Psoas muscle (tissue), 8 donors: ENCODE measurements around the gene DNAJC1. TPM values are rescaled to one million over a fixed set of nuclear protein-coding genes. Genes with fewer than 3 reads are reported as not detected.

Experiments
- ATAC-seq, 4 donors: fragments of 200-7000 bp; cut with Tn5 transposase; one replicate each; pipeline ENCODE4 v1.9.1; 2020; ENCODE audit warnings: moderate library complexity in 3 of 4, mild to moderate bottlenecking in 2 of 4
- DNase-seq, 2 donors: peaks; one replicate each; pipeline ENCODE4 v3.0.0-alpha.2; 2020
- H3K27ac ChIP-seq: fragments of 200-600 bp; one replicate; pipeline ENCODE4 v1.8.0; 2022
- H3K27me3 ChIP-seq, 3 donors: fragments of 200-600 bp in 1 of 3; one replicate each; pipeline versions ENCODE4 v1.6.1 to v1.8.0; 2013 to 2022; ENCODE audit warnings: low read length in 2 of 3, mild to moderate bottlenecking in 2 of 3, moderate library complexity in 1 of 3; ENCODE audit not compliant: insufficient read depth in 3 of 3
- H3K36me3 ChIP-seq, 2 donors: fragments of 200-600 bp in 1 of 2; one replicate each; pipeline versions ENCODE4 v1.6.1 to v1.8.0; 2013 to 2022; ENCODE audit warnings: low read depth in 1 of 2, mild to moderate bottlenecking in 1 of 2, moderate library complexity in 1 of 2; ENCODE audit not compliant: insufficient read depth in 1 of 2
- H3K4me1 ChIP-seq: fragments of 200-600 bp; one replicate; pipeline ENCODE4 v1.8.0; 2022
- H3K4me3 ChIP-seq: fragments of 200-600 bp; one replicate; pipeline ENCODE4 v1.8.0; 2022; ENCODE audit warnings: mild to moderate bottlenecking
- H3K9me3 ChIP-seq: fragments of 200-600 bp; one replicate; pipeline ENCODE4 v1.8.0; 2022
- WGBS, 3 donors: extraction: QIAGEN DNeasy Blood & Tissue Kit; methylation state at CpG; one replicate each; pipeline versions ENCODE4 v1.1.6 to v1.1.7; 2013; 5-methylcytosine and 5-hydroxymethylcytosine counted together
- intact Hi-C, 2 donors: fragments of 100-400 bp; cut with DNase I; formaldehyde crosslinking; loops; one replicate each; pipeline versions ENCODE4 v1.11.0 to v1.14.2; 2022
- polyA plus RNA-seq, 3 donors: library from polyadenylated mRNA; stranded (reverse); fragments of 200-250 nt; gene quantifications; one replicate each; pipeline ENCODE4 v1.2.3, GENCODE V29; 2013
- total RNA-seq, 4 donors: library from RNA; stranded (reverse); fragmentation: NEBNext Ultra II Directional in 2 of 4; extraction: Animal tissue kit (Norgen Biotek cat#: 25700) in 2 of 4; gene quantifications; one replicate each; pipeline versions ENCODE4 v1.2.1 to v1.2.4, GENCODE V29; 2021 to 2023
- TF ChIP-seq, protein P1 (sequence below): fragments of 200-600 bp; IDR thresholded peaks from one replicate; pipeline ENCODE4 v1.8.0; 2022; ENCODE audit warnings: antibody characterized with exemption
- donor health status: healthy with polysubstance abuse.
- donor health status: DM: no; HTN: no; CAD: no; lungs with moderate emphysema.
- donor health status: Bipolar disorder and iron deficiency.
- donor health status: healthy.
- donor health status: DM: yes; HTN: yes; CAD: no.
- donor health status: DM: no; HTN: no; CAD: no.
- donor health status: DM: no; HTN: no; CAD: no.
- donor health status: DM: yes; HTN: yes; CAD: no.

DNAJC1 gene
- total and polyA plus RNA-seq, 7 donors = 6.7 to 21.5 (median 13.2) TPM

DNA sequence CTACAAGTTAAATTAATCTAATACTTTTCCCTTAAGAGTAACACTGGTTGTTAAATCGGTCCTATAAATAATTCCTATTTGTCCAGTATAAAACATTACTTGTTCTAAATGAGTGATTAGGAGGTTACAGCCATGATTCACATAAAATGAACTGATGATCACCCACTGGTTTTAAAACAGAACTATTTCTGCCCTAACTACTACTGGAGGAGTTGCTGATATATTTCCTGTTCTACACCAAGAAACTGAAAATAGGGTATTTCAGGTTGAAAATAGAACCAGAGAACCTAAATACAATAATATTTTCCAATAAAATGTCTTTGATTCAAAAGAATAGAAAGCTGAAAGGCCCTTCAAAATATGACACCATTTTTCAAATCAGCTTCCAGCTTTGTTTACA lies 30.9 kb downstream of the DNAJC1 start:
- Histone ChIP-seq H3K36me3 (no peaks in the 10 kb centered on the region), H3K27ac (no peak overlapping the region), H3K9me3 (no peaks in the 10 kb centered on the region), H3K4me3 (no peak overlapping the region), H3K27me3 (no peaks in the 10 kb centered on the region), H3K4me1 (no peaks in the 10 kb centered on the region)
- 96 to 98% (median 98%) methylated on average over 1 of the region's 1 CpG for WGBS, 3 donors
- intact Hi-C loops = no loop called here
- TF ChIP-seq, protein P1, sequence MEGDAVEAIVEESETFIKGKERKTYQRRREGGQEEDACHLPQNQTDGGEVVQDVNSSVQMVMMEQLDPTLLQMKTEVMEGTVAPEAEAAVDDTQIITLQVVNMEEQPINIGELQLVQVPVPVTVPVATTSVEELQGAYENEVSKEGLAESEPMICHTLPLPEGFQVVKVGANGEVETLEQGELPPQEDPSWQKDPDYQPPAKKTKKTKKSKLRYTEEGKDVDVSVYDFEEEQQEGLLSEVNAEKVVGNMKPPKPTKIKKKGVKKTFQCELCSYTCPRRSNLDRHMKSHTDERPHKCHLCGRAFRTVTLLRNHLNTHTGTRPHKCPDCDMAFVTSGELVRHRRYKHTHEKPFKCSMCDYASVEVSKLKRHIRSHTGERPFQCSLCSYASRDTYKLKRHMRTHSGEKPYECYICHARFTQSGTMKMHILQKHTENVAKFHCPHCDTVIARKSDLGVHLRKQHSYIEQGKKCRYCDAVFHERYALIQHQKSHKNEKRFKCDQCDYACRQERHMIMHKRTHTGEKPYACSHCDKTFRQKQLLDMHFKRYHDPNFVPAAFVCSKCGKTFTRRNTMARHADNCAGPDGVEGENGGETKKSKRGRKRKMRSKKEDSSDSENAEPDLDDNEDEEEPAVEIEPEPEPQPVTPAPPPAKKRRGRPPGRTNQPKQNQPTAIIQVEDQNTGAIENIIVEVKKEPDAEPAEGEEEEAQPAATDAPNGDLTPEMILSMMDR = no peak
- no peak for DNase-seq
- ATAC-seq = no peak

DNA sequence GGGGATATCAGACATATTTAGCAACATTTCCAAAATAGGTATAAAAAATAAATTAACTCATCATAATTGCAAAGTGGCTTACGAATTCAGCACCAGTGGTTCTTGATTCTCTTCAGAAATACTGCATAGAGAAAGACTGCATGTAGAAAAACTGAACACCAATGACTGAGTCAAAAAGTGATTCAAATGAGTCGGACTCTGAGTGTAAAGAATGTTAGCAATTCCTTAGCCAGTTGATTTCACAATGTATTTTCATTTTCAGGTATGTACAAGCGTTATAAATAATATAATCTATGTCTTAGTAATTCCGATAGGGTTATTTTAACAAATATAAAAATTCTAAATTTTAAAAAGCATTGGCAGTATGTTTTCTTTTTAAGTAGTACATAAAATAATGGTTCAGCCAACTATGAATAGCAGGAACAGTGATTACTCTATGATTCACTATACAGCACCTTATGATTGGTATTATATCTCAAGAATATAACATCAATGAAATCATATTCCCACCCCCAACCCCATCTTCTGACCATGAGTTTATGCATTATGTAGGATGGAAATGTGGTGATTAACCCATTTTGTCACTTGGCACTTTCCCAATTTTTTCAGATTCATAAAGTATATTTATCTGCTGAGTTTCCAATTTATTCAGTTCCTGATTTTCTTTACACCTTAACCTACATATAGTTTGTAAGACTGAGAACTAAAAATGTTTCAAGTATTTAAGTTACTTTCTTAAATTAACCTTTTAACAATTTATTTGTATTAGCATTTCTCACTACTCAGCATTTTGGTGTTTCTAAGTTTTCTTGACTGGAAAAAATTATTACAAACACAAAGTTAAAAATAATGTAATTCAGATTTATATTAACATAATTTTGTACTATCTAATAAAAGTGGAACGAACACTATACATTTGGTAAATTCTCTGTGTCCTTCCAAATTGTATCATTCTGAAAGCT lies 33.9 kb downstream of the DNAJC1 start:
- WGBS, 3 donors = 97% methylated on average over 5 of the region's 5 CpGs
- intact Hi-C loops = no loop called here
- no peaks in the 10 kb centered on the region for H3K4me1 ChIP-seq
- TF ChIP-seq, protein P1 = no peak
- no peaks in the 10 kb centered on the region for H3K27me3 ChIP-seq
- no peak for DNase-seq
- H3K27ac ChIP-seq = no peak overlapping the region
- H3K4me3 ChIP-seq = no peak overlapping the region
- no peak for ATAC-seq
- no peaks in the 10 kb centered on the region for H3K36me3 ChIP-seq
- H3K9me3 ChIP-seq = no peaks in the 10 kb centered on the region

DNA sequence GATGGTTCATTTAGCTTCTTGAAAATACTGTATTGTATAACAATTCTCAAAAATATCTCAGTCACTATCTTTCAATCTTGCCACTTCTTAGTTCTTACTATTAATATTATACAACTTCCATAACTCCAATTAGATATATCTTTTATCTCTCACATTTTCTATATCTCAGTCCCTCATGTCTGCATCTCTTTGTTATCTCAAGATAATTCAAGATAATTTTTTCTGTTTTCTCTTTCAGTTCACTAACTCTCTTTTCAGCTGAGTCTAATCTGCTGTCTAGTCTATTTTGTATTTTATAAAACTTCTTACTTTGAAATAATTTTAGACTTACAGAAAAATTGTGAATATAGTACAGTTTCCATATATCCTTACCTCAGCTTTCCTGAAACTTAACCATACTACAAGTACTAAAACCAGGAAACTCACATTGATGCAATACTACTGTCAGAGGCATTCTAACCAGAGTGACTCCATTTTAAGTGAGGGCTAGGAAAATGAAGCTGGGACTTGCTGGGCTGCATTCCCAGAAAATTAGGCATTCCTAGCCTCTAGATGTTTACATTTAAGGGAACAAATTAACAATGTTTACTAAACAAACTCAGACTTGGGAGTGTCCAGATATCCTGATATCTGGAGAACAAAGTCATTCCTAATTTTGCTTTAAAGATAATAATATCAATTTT lies 38.4 kb downstream of the DNAJC1 start:
- Histone ChIP-seq H3K4me3 (no peak overlapping the region), H3K27me3 (no peaks in the 10 kb centered on the region), H3K9me3 (no peaks in the 10 kb centered on the region), H3K36me3 (no peaks in the 10 kb centered on the region), H3K4me1 (no peaks in the 10 kb centered on the region), H3K27ac (no peak overlapping the region)
- DNase-seq = no peak
- ATAC-seq = no peak
- intact Hi-C loops = no loop called here
- TF ChIP-seq, protein P1 = no peak

DNA sequence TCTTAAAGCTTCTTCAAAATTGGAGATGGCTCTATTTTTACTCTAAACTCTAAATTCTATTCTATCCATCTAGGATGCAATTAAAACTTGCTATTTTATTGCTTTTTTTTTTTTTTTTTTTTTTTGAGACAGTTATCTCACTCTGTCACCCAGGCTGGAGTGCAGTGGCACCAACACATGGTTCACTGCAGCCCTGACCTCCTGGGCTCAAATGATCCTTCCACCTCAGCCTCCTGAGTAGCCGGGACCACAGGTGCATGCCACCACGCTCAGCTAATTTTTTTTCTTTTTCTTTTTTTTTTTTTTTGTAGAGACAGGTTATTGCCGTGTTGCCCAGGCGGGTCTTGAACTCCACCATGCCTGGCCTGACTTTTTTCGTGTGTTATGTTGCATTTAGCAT lies 41.2 kb downstream of the DNAJC1 start:
- Histone ChIP-seq H3K27ac (no peak overlapping the region), H3K27me3 (no peaks in the 10 kb centered on the region), H3K36me3 (no peaks in the 10 kb centered on the region), H3K4me1 (no peaks in the 10 kb centered on the region), H3K9me3 (no peaks in the 10 kb centered on the region), H3K4me3 (no peak overlapping the region)
- ATAC-seq (no peak), DNase-seq (no peak)
- TF ChIP-seq, protein P1 = no peak
- intact Hi-C loops = no loop called here
- 94 to 99% (median 98%) methylated on average over 5 of the region's 5 CpGs for WGBS, 3 donors
